ENCODE data around the gene KLHL6. TPM values are rescaled to one million over a fixed set of nuclear protein-coding genes. Genes with fewer than 3 reads are reported as not detected.

KLHL6 gene
- total and polyA plus RNA-seq, 12 donors: 0.47 to 5.1 (median 0.89) TPM

- H3K36me3 ChIP-seq: no peaks in the 10 kb centered on the region
- DNase-seq: no peak
- peaks cover 0 to 26% (median 11%) of the 10 kb centered on the region in 11 donors for H3K9me3 ChIP-seq
- 83 to 90% methylated on average over 3 of the region's 3 CpGs for WGBS, 2 donors
- H3K27ac ChIP-seq: no peak overlapping the region
- no peaks in the 10 kb centered on the region for H3K4me1 ChIP-seq
- peaks cover 0 to 2% (median 0%) of the 10 kb centered on the region in 7 donors for H3K27me3 ChIP-seq
- no peak for TF ChIP-seq CTCF (IDR thresholded peaks at IDR 0.05)
- no peak for ATAC-seq
- H3K4me3 ChIP-seq: no peak overlapping the region
- intact Hi-C loops (cut with DNase I): no loop called here
These were observed 116.0 kb downstream of the KLHL6 start for GRCh38 chr3:183439515-183439914.

- no peak for DNase-seq
- WGBS, 2 donors: 86 to 88% methylated on average over 1 of the region's 1 CpG
- intact Hi-C loops (cut with DNase I): no loop called here
- no peaks in the 10 kb centered on the region for H3K36me3 ChIP-seq
- H3K27ac ChIP-seq: no peak overlapping the region
- peaks cover 0 to 6% (median 0%) of the 10 kb centered on the region in 7 donors for H3K27me3 ChIP-seq
- TF ChIP-seq CTCF (IDR thresholded peaks at IDR 0.05): no peak
- peaks cover 0 to 19% (median 4%) of the 10 kb centered on the region in 11 donors for H3K9me3 ChIP-seq
- no peak overlapping the region for H3K4me3 ChIP-seq
- ATAC-seq: peak in 1 of 8 donors; percentile 13
- no peaks in the 10 kb centered on the region for H3K4me1 ChIP-seq
These were observed 116.8 kb downstream of the KLHL6 start for GRCh38 chr3:183438735-183439134.

GRCh38 chr3:183437666-183438564 is 117.6 kb downstream of the KLHL6 start:
- Histone ChIP-seq H3K27me3 (peaks cover 0 to 11% (median 0%) of the 10 kb centered on the region in 7 donors), H3K36me3 (no peaks in the 10 kb centered on the region), H3K9me3 (peaks cover 0 to 10% (median 0%) of the 10 kb centered on the region in 11 donors), H3K4me3 (no peak overlapping the region), H3K27ac (no peak overlapping the region), H3K4me1 (no peaks in the 10 kb centered on the region)
- TF ChIP-seq CTCF (IDR thresholded peaks at IDR 0.05): no peak
- intact Hi-C loops (cut with DNase I): no loop called here
- DNase-seq: no peak
- WGBS, 2 donors: 91 to 93% methylated on average over 6 of the region's 6 CpGs
- no peak for ATAC-seq

Other genes starting within 250 kb of the KLHL6 start
- 1 to 10 TPM in 2 of 10 donors, under 1 TPM in 7, not detected in 1; 0.14 to 1.5 (median 0.49) TPM for gene MCF2L2, start 127.1 kb downstream of the KLHL6 start, total RNA-seq
- under 1 TPM; 0.09 to 0.37 TPM for gene MCF2L2, start 127.1 kb downstream of the KLHL6 start, polyA plus RNA-seq
- 100 to 1,000 TPM; 159 to 305 (median 259) TPM for gene KLHL24, start 79.9 kb upstream of the KLHL6 start, total RNA-seq
- gene KLHL24, start 79.9 kb upstream of the KLHL6 start, polyA plus RNA-seq: 10 to 100 TPM in 1 of 2 donors, 1 to 10 TPM in 1; 7.6 to 39.7 TPM
- gene YEATS2, start 142.1 kb upstream of the KLHL6 start, total RNA-seq: 10 to 100 TPM in 6 of 10 donors, 1 to 10 TPM in 4; 8.0 to 22.2 (median 10.5) TPM
- 1 to 10 TPM; 4.6 to 4.8 TPM for gene YEATS2, start 142.1 kb upstream of the KLHL6 start, polyA plus RNA-seq